OCI-LY3 (cell line): ENCODE results near the gene TMEM91.
"Not testable (repeated sequence)": the region's sequence is repeated elsewhere in the genome, so short reads cannot be mapped to it uniquely, and the experiment has no call there.

Experiments
- H2AFZ ChIP-seq: fragments of 200-600, 300-600 bp; shearing (Covaris generic); 2 replicates; pipeline ENCODE4 v1.6.0; 2014; ENCODE audit warnings: antibody characterized with exemption, low read depth, low read length
- H3K27ac ChIP-seq: fragments of 200-600, 300-600 bp; sonication (generic); 2 replicates; pipeline ENCODE4 v1.5.1; 2014; ENCODE audit warnings: mild to moderate bottlenecking, low read length, moderate library complexity, mixed read lengths
- H3K27me3 ChIP-seq: fragments of 200-600, 300-600 bp; sonication (generic); 2 replicates; pipeline ENCODE4 v1.6.1; 2014; ENCODE audit warnings: low read depth, low read length, mixed read lengths
- H3K36me3 ChIP-seq: fragments of 200-600, 300-600 bp; sonication (generic); replicated peaks from 2 replicates; pipeline ENCODE3; 2014; ENCODE audit warnings: low read depth, low read length, mixed read lengths
- H3K4me1 ChIP-seq: fragments of 300-600, 200-600 bp; sonication (generic); 2 replicates; pipeline ENCODE4 v1.6.1; 2014; ENCODE audit warnings: low read length, mixed read lengths
- H3K4me2 ChIP-seq: fragments of 200-600, 300-600 bp; sonication (generic); 2 replicates; pipeline ENCODE4 v1.6.1; 2014; ENCODE audit warnings: low read length, mixed read lengths
- H3K4me3 ChIP-seq: fragments of 300-600, 200-600 bp; sonication (generic); 2 replicates; pipeline ENCODE4 v1.5.1; 2014; ENCODE audit warnings: antibody characterized with exemption, mild to moderate bottlenecking, low read length, moderate library complexity
- H3K79me2 ChIP-seq: fragments of 300-600, 200-600 bp; shearing (Covaris generic); 2 replicates; pipeline ENCODE4 v1.6.1; 2014; ENCODE audit warnings: mild to moderate bottlenecking, low read length, mixed read lengths
- H3K9ac ChIP-seq: fragments of 300-600, 200-600 bp; shearing (Covaris generic); 2 replicates; pipeline ENCODE4 v1.6.0; 2014; ENCODE audit warnings: mild to moderate bottlenecking, low read length, moderate library complexity
- H3K9me3 ChIP-seq: fragments of 200-600, 300-600 bp; shearing (Covaris generic); 2 replicates; pipeline ENCODE4 v1.6.1; 2014; ENCODE audit warnings: low read length, mixed read lengths; ENCODE audit not compliant: insufficient read depth
- H4K20me1 ChIP-seq: fragments of 200-600, 300-600 bp; sonication (generic); 2 replicates; pipeline ENCODE4 v1.6.1; 2016; ENCODE audit warnings: low read length, mixed read lengths; ENCODE audit not compliant: insufficient read depth
- CTCF ChIP-seq: fragments of 200-600, 300-600 bp; sonication (generic); IDR thresholded peaks from 2 replicates; pipeline ENCODE4 v1.5.1; 2014; ENCODE audit warnings: antibody characterized with exemption, low read length, low read depth
- EZH2phosphoT487 ChIP-seq: fragments of 200-600 bp; shearing (Covaris generic); IDR thresholded peaks from 2 replicates; pipeline ENCODE4 v1.6.1; 2018; ENCODE audit warnings: antibody characterized with exemption, mixed run types, low read depth

The TMEM91 gene

GRCh38 chr19:41341669-41342490 lies 34.5 kb upstream of the TMEM91 start:
- peaks cover 56% of the 10 kb centered on the region for H3K36me3 ChIP-seq
- 0 out of 2 replicates have a peak, but pooled peaks have one; percentile 7 for TF ChIP-seq CTCF
- no peak for TF ChIP-seq EZH2phosphoT487
- no peak overlapping the region for H3K4me3 ChIP-seq
- peaks cover 22% of the 10 kb centered on the region for H4K20me1 ChIP-seq
- no peak overlapping the region for H3K27ac ChIP-seq
- H3K79me2 ChIP-seq: peaks cover 58% of the 10 kb centered on the region
- H3K9ac ChIP-seq: no peak overlapping the region
- no peaks in the 10 kb centered on the region for H3K27me3 ChIP-seq
- no peaks in the 10 kb centered on the region for H3K4me1 ChIP-seq
- no peak overlapping the region for H3K4me2 ChIP-seq
- H3K9me3 ChIP-seq: no peaks in the 10 kb centered on the region
- H2AFZ ChIP-seq: no peak overlapping the region

GRCh38 chr19:41344162-41344561 lies 32.2 kb upstream of the TMEM91 start:
- Histone ChIP-seq H3K27me3 (no peaks in the 10 kb centered on the region), H3K9ac (no peak overlapping the region), H2AFZ (no peak overlapping the region), H3K9me3 (no peaks in the 10 kb centered on the region), H3K79me2 (peaks cover 66% of the 10 kb centered on the region), H4K20me1 (peaks cover 31% of the 10 kb centered on the region), H3K4me2 (no peak overlapping the region), H3K27ac (no peak overlapping the region), H3K4me3 (no peak overlapping the region), H3K4me1 (peaks cover 3% of the 10 kb centered on the region; the same call in 1 of the 2 replicates), H3K36me3 (peaks cover 57% of the 10 kb centered on the region)
- TF ChIP-seq CTCF: no peak
- no peak for TF ChIP-seq EZH2phosphoT487

GRCh38 chr19:41346916-41347315 lies 29.4 kb upstream of the TMEM91 start:
- H3K9ac ChIP-seq, H3K4me3 ChIP-seq, H3K27me3 ChIP-seq, H3K4me2 ChIP-seq, H3K9me3 ChIP-seq, H3K27ac ChIP-seq, H2AFZ ChIP-seq: not testable (repeated sequence)
- H3K79me2 ChIP-seq: peaks cover 75% of the 10 kb centered on the region
- peaks cover 47% of the 10 kb centered on the region for H4K20me1 ChIP-seq
- H3K4me1 ChIP-seq: peaks cover 14% of the 10 kb centered on the region
- peaks cover 55% of the 10 kb centered on the region for H3K36me3 ChIP-seq

- no peaks in the 10 kb centered on the region for H3K9me3 ChIP-seq
- H4K20me1 ChIP-seq: peaks cover 36% of the 10 kb centered on the region
- peak overlapping the region; percentile 69 for H3K4me2 ChIP-seq
- peaks cover 18% of the 10 kb centered on the region for H3K4me1 ChIP-seq
- peak overlapping the region; percentile 98 for H3K9ac ChIP-seq
- peaks cover 33% of the 10 kb centered on the region for H3K36me3 ChIP-seq
- H3K79me2 ChIP-seq: peaks cover 72% of the 10 kb centered on the region
- no peaks in the 10 kb centered on the region for H3K27me3 ChIP-seq
- H3K27ac ChIP-seq: peak overlapping the region; percentile 72
- no peak overlapping the region for H2AFZ ChIP-seq
- H3K4me3 ChIP-seq: peak overlapping the region; percentile 92
- TF ChIP-seq CTCF: no peak
- TF ChIP-seq EZH2phosphoT487: no peak
Observed at GRCh38 chr19:41350735-41351338, 25.5 kb upstream of the TMEM91 start.
